Kidney (tissue), 14 donors: Measurements from ENCODE around the gene NAA15. TPM values are rescaled to one million over a fixed set of nuclear protein-coding genes. Genes with fewer than 3 reads are reported as not detected.
A peak's percentile ranks its signal among the peaks of the same experiment; 100 is the strongest.

Source experiments
- DNase-seq, 5 donors: peaks; one replicate each; pipeline ENCODE4 v3.0.0-alpha.2; 2013 to 2020
- FAIRE-seq: peaks from 2 replicates; lab custom pipeline; 2012; peaks lifted over from hg19 to GRCh38; lab: Jason Lieb, UNC
- H3K27ac ChIP-seq, 2 donors: one replicate each; pipeline ENCODE4 v1.7.0; 2013; ENCODE audit warnings: low read depth in 2 of 2, low read length in 2 of 2, inconsistent platforms in 1 of 2
- H3K27me3 ChIP-seq: one replicate; pipeline ENCODE4 v1.7.1; 2013; ENCODE audit warnings: low read length, inconsistent platforms; ENCODE audit not compliant: control insufficient read depth, insufficient read depth
- H3K36me3 ChIP-seq, 3 donors: one replicate each; pipeline versions ENCODE4 v1.7.0 to v1.7.1; 2013; ENCODE audit warnings: low read length in 3 of 3, control low read depth in 1 of 3, inconsistent platforms in 1 of 3; ENCODE audit not compliant: insufficient read depth in 3 of 3, control insufficient read depth in 2 of 3
- H3K4me1 ChIP-seq, 3 donors: one replicate each; pipeline versions ENCODE4 v1.7.0 to v1.7.1; 2013; ENCODE audit warnings: low read length in 3 of 3, inconsistent platforms in 1 of 3, low read depth in 1 of 3; ENCODE audit not compliant: control insufficient read depth in 2 of 3, insufficient read depth in 2 of 3
- H3K4me3 ChIP-seq, 3 donors: one replicate each; pipeline versions ENCODE4 v1.7.0 to v1.8.1; 2013; ENCODE audit warnings: low read length in 3 of 3, control low read depth in 1 of 3, inconsistent platforms in 1 of 3
- H3K9ac ChIP-seq, 3 donors: one replicate each; pipeline versions ENCODE4 v1.7.0 to v1.7.1; 2013; ENCODE audit warnings: low read length in 3 of 3, control low read depth in 1 of 3, inconsistent platforms in 1 of 3
- H3K9me3 ChIP-seq, 3 donors: one replicate each; pipeline versions ENCODE4 v1.7.0 to v1.7.1; 2013; ENCODE audit warnings: low read length in 3 of 3, control low read depth in 1 of 3, inconsistent platforms in 1 of 3; ENCODE audit not compliant: control insufficient read depth in 2 of 3, insufficient read depth in 1 of 3
- intact Hi-C: fragments of 100-400 bp; cut with DNase I; formaldehyde crosslinking; loops from one replicate; pipeline ENCODE4 v1.11.1; 2022
- polyA plus RNA-seq: library from polyadenylated mRNA; stranded (reverse); fragments of 350-450 nt; fragmentation: Illumina TruSeq; extraction: RNeasy Lipid Tissue Mini Kit (QIAGEN cat#74804); gene quantifications from one replicate; pipeline ENCODE4 v1.2.3, GENCODE V29; 2014; ENCODE audit warnings: low read depth, low replicate concordance; ENCODE audit not compliant: insufficient read depth
- total RNA-seq: library from RNA; stranded (reverse); fragmentation: NEBNext Ultra II Directional; extraction: Animal tissue kit (Norgen Biotek cat#: 25700); gene quantifications from one replicate; pipeline ENCODE4 v1.2.1, GENCODE V29; 2021
- TF ChIP-seq, protein P1 (sequence below): IDR thresholded peaks from 3 replicates; pipeline ENCODE4 v1.5.1; 2012; ENCODE audit warnings: mild to moderate bottlenecking, moderate library complexity, borderline replicate concordance; ENCODE audit not compliant: insufficient read depth; ENCODE audit errors: extremely low read depth
- donor health status: control.
- donor health status: control.
- donor health status: control.
- donor health status: control.
- donor health status: control.
- donor health status: DM: yes; HTN: yes; CAD: no.
- donor health status: Normal renal cell carcinoma (clear cell type).

The NAA15 gene
- total and polyA plus RNA-seq, 2 donors from 2014 or later, result 7.0 to 38.8 TPM

DNA sequence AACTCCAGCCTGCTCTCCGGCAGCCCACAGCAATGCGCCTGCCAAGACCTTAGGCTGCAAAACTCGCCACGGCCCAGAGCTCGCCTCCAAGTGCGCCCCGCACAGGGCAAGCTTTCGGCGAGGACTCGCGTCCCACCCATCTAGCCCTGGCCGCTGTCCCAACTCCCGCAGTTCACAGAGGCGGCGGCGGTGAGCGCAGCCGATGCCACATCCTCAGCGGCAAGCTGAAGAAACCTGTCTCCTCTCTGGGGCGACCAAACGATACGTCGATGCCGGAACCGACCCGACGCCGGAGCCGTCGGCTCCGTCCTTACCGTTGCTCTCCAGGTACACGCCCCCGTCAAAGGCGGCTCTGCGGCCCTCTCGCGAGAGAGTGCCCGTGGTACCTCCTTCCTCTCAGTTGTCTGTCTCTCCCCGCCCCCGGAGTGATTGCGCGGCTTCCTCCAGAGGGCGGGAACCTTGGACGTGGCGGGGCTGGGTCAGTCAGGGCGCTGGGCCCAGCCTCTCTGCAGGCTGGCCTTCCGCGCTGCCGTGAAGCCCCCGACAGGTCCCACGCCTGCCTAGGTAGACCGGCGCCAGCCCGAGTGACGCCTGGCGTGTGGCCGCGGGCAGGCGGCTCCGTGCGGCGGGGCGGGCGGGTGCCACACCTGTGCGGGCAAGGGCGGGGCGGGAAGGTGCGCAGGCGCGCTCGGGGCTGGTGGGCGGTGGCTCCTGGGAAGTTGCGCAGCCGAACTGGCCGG, 152.2 kb downstream of the NAA15 start:
- Histone ChIP-seq H3K27me3 (no peaks in the 10 kb centered on the region), H3K4me3 (peak overlapping the region; percentile 88 to 98 (median 98)), H3K27ac (peak overlapping the region; percentile 98 to 99), H3K4me1 (peaks cover 0 to 18% (median 8%) of the 10 kb centered on the region in 3 donors), H3K36me3 (no peaks in the 10 kb centered on the region), H3K9me3 (no peaks in the 10 kb centered on the region), H3K9ac (peak overlapping the region; percentile 88 to 96 (median 96))
- TF ChIP-seq, protein P1, sequence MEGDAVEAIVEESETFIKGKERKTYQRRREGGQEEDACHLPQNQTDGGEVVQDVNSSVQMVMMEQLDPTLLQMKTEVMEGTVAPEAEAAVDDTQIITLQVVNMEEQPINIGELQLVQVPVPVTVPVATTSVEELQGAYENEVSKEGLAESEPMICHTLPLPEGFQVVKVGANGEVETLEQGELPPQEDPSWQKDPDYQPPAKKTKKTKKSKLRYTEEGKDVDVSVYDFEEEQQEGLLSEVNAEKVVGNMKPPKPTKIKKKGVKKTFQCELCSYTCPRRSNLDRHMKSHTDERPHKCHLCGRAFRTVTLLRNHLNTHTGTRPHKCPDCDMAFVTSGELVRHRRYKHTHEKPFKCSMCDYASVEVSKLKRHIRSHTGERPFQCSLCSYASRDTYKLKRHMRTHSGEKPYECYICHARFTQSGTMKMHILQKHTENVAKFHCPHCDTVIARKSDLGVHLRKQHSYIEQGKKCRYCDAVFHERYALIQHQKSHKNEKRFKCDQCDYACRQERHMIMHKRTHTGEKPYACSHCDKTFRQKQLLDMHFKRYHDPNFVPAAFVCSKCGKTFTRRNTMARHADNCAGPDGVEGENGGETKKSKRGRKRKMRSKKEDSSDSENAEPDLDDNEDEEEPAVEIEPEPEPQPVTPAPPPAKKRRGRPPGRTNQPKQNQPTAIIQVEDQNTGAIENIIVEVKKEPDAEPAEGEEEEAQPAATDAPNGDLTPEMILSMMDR, result no peak
- intact Hi-C loops, result no loop called here
- DNase-seq, result peak; percentile 98 to 100 (median 98)
- FAIRE-seq, result no peak

DNA sequence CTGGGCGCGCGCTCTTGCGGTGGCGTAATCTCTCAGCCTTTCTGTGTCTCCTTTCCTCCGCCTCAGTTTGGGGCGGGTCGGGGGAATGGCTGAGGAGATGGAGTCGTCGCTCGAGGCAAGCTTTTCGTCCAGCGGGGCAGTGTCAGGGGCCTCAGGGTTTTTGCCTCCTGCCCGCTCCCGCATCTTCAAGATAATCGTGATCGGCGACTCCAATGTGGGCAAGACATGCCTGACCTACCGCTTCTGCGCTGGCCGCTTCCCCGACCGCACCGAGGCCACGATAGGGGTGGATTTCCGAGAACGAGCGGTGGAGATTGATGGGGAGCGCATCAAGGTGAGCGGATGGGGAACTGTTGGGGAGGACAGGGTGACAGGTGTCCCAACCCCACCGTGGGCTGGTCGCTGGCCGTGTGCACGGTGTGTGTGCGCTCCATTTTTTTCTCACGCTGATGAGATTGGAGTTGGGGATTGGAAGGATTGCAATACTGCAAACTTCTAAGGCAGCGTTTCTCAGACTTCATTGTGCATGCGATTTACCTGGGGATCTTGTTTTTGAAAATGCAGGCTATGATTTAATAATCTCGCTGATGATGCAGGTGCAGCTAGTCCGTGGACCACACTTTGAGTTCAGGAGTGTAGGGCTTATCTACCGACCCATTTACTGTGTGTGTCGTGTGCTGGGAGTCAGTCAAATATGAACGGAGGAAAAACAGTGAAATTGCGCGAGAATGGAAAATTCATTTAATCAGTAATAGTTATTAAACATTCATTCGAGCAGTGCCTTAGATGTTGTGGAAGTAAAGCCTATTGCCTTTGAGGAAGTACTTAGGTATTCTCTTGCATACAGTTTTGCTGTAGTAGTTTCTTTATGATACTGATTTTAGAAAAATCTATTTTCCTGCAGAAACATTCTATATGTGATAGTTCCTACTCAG, 153.1 kb downstream of the NAA15 start, which contains the start of gene RAB33B:
TSS of gene RAB33B (plus strand) at position 11 of the 935 bp plus-strand sequence. CDS start at position 86, 75 bp downstream.
- Histone ChIP-seq H3K27ac (peak within 1 kb of the TSS; percentile 98 to 99), H3K36me3 (no peaks in the 10 kb centered on the region), H3K9me3 (no peaks in the 10 kb centered on the region), H3K9ac (peak within 1 kb of the TSS; percentile 88 to 96 (median 96)), H3K4me3 (peak within 1 kb of the TSS; percentile 88 to 98 (median 98)), H3K4me1 (peaks cover 0 to 20% (median 8%) of the 10 kb centered on the region in 3 donors), H3K27me3 (no peaks in the 10 kb centered on the region)
- TF ChIP-seq, protein P1, result no peak
- intact Hi-C loops, result no loop called here
- FAIRE-seq, result no peak
- peak in 1 of 5 donors; percentile 9 for DNase-seq

DNA sequence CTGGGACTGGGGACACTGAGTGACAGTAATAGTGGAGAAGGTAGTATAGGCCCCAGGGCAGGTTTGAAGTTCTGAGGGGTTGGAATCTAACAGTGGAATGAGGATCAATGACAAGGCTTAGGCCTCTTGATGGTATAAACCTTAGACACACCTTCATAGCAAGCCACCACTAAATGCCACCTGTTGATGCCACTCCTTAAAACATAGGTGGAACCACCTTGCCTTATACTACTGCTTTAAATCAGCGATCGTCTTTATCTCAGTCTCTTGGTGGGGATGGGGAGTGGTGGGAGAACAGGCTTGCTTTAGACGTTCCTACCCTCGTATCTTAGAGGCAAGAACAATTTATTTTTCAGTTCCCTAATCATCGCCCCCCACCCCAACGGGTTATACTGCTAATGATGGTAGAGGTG, 153.8 kb downstream of the NAA15 start:
- Histone ChIP-seq H3K4me1 (peaks cover 0 to 20% (median 8%) of the 10 kb centered on the region in 3 donors), H3K36me3 (no peaks in the 10 kb centered on the region), H3K9me3 (no peaks in the 10 kb centered on the region), H3K27ac (no peak overlapping the region), H3K4me3 (peak overlapping the region; percentile 88 to 98 (median 98)), H3K27me3 (no peaks in the 10 kb centered on the region), H3K9ac (peak overlapping the region; percentile 87 to 96 (median 95))
- DNase-seq (no peak), FAIRE-seq (no peak)
- intact Hi-C loops, result no loop called here
- TF ChIP-seq, protein P1, result no peak
